Heart right ventricle (tissue), 16 donors: ENCODE data around the gene INSM1. TPM values are rescaled to one million over a fixed set of nuclear protein-coding genes. Genes with fewer than 3 reads are reported as not detected.
A peak's percentile ranks its signal among the peaks of the same experiment; 100 is the strongest.

Experiments used
- ATAC-seq, 8 donors: fragments of 200-7000 bp; cut with Tn5 transposase; one replicate each; pipeline ENCODE4 v1.9.1; 2020; ENCODE audit warnings: mild to moderate bottlenecking in 8 of 8, moderate library complexity in 8 of 8, moderate number of reproducible peaks in 1 of 8
- DNase-seq, 2 donors: peaks; one replicate each; pipeline ENCODE4 v3.0.0-alpha.2; 2020
- H3K27ac ChIP-seq, 10 donors: fragments of 200-600 bp; sonication (generic) in 2 of 10; one replicate each; pipeline versions ENCODE4 v1.5.0 to v1.8.0; 2020 to 2022; ENCODE audit warnings: mild to moderate bottlenecking in 3 of 10
- H3K27me3 ChIP-seq, 7 donors: fragments of 200-600 bp; one replicate each; pipeline ENCODE4 v1.8.0; 2021 to 2022; ENCODE audit warnings: mild to moderate bottlenecking in 2 of 7
- H3K36me3 ChIP-seq, 9 donors: fragments of 200-600 bp; sonication (generic) in 1 of 9; one replicate each; pipeline versions ENCODE4 v1.5.0 to v1.8.0; 2020 to 2022; ENCODE audit warnings: mild to moderate bottlenecking in 2 of 9
- H3K4me1 ChIP-seq, 9 donors: fragments of 200-600 bp; sonication (generic) in 1 of 9; one replicate each; pipeline versions ENCODE4 v1.5.0 to v1.8.0; 2020 to 2022; ENCODE audit warnings: mild to moderate bottlenecking in 4 of 9
- H3K4me3 ChIP-seq, 10 donors: fragments of 200-600 bp; sonication (generic) in 2 of 10; one replicate each; pipeline versions ENCODE4 v1.5.0 to v1.8.0; 2020 to 2022; ENCODE audit warnings: mild to moderate bottlenecking in 7 of 10, moderate library complexity in 2 of 10
- H3K9me3 ChIP-seq, 11 donors: fragments of 200-600 bp in 10 of 11; sonication (generic) in 2 of 11; one replicate each; pipeline versions ENCODE4 v1.5.0 to v1.8.0; 2013 to 2022; ENCODE audit warnings: mild to moderate bottlenecking in 2 of 11, control low read depth in 1 of 11, moderate library complexity in 1 of 11
- WGBS, 2 donors: extraction: QIAGEN DNeasy Blood & Tissue Kit; methylation state at CpG; one replicate each; pipeline ENCODE4 v1.1.7; 2013; ENCODE audit warnings: inconsistent platforms in 1 of 2; 5-methylcytosine and 5-hydroxymethylcytosine counted together
- intact Hi-C, 10 donors: fragments of 100-400 bp; cut with DNase I; formaldehyde crosslinking; loops; one replicate each; pipeline versions ENCODE4 v1.11.1 to v1.14.2; 2022
- polyA plus RNA-seq, 2 donors: library from polyadenylated mRNA; stranded (reverse); fragments of 200-250 nt; gene quantifications; one replicate each; pipeline ENCODE4 v1.2.3, GENCODE V29; 2013
- total RNA-seq, 10 donors: library from RNA; stranded (reverse); fragmentation: NEBNext Ultra II Directional in 3 of 10; extraction: Animal tissue kit (Norgen Biotek cat#: 25700) in 3 of 10; gene quantifications; one replicate each; pipeline versions ENCODE4 v1.2.1 to v1.2.4, GENCODE V29; 2021 to 2023
- TF ChIP-seq, protein P1 (sequence below), 9 donors: fragments of 200-600 bp; sonication (generic) in 2 of 9; IDR thresholded peaks; one replicate each; pipeline versions ENCODE4 v1.5.0 to v1.8.0; 2021 to 2022; ENCODE audit warnings: antibody characterized with exemption in 9 of 9, mild to moderate bottlenecking in 5 of 9, moderate library complexity in 1 of 9
- donor health status: Arrhythmogenic right ventricular cardiomyopathy.
- donor health status: ischemic (EF 13 %, LVEDD 7.1; RV severe dilation, severe dysfunction).
- donor health status: healthy with polysubstance abuse.
- donor health status: DM: no; HTN: yes; CAD: no.
- donor health status: DM: no; HTN: no; CAD: no.
- donor health status: ischemic (EF 25% LVEDD 6.9; RV normal size, moderate dysfunction).
- donor health status: ischemic (EF 25% LVEDD 5.7; RV mildly dilated, moderate dysfunction).
- donor health status: healthy.
- donor health status: DM: yes; HTN: yes; CAD: no.
- donor health status: Ischemic cardiomyopathy.
- donor health status: ischemic (EF 35%, LVEDD 5.7; RV mildly dilated, moderate dysfunction).
- donor health status: nonischemic (EF 11% LVEDD 7.7; RV severe dilation, severe dysfunction).
- donor health status: DM: yes; HTN: yes; CAD: no.
- donor health status: PGD.
- donor health status: ischemic (EF 29% LVEDD 5.4; RV normal size, mild dysfunction).
- donor health status: nonischemic (EF 23%, LVEDD 6.1; RV moderate dilation, normal function).

Gene INSM1
- total and polyA plus RNA-seq, 12 donors: 0.01 to 0.09 (median 0.07) TPM; not detected in 9

DNA sequence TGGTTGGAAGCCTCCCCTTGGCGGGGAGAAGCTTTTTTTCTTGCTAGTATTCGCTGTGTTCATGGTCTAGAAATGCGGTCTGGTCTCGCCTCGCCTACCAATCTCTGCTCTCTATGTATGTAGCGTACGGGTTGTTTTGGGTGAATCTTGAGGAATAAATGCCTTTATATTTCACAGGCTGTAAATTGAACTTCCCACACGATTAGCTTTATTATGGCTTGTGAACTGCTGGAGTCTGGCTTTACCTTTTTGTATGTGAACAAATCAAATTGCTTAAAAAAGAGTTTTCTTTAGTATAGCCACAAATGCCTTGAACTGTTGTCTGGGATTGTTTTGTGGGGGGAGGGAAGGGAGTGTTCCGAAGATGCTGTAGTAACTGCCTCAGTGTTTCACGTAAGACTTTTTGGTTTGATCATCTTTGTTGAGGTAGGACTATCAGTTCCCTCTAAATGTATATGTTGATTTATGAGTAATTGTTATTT lies 2.2 kb downstream of the INSM1 start:
- ATAC-seq: no peak
- no peaks in the 10 kb centered on the region for H3K9me3 ChIP-seq

DNA sequence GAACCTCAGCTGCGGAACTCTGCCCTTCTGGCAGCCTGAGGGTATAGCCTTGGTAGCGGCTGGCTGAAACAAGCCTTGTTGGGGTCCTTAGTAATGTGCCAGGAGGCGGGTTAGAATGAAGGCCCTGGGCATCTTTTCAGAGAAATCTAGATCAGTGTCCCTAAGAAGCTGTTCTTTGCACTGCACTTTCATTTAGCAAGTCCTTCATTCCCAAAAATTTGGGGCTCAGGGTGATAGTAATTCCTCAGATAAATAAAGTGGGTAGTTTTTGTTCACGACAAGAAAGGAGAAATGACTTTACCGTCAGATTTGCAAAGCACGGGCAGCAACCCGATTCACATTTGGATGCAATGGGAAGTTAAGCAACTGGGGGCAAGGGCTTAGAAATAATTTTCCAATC lies 3.2 kb downstream of the INSM1 start:
- H3K27me3 ChIP-seq: peaks cover 29 to 98% (median 91%) of the 10 kb centered on the region in 7 donors
- DNase-seq (no peak), ATAC-seq (no peak)
- no peak overlapping the region for H3K27ac ChIP-seq
- H3K4me1 ChIP-seq: peaks cover 3 to 22% (median 12%) of the 10 kb centered on the region in 9 donors
- TF ChIP-seq, protein P1, sequence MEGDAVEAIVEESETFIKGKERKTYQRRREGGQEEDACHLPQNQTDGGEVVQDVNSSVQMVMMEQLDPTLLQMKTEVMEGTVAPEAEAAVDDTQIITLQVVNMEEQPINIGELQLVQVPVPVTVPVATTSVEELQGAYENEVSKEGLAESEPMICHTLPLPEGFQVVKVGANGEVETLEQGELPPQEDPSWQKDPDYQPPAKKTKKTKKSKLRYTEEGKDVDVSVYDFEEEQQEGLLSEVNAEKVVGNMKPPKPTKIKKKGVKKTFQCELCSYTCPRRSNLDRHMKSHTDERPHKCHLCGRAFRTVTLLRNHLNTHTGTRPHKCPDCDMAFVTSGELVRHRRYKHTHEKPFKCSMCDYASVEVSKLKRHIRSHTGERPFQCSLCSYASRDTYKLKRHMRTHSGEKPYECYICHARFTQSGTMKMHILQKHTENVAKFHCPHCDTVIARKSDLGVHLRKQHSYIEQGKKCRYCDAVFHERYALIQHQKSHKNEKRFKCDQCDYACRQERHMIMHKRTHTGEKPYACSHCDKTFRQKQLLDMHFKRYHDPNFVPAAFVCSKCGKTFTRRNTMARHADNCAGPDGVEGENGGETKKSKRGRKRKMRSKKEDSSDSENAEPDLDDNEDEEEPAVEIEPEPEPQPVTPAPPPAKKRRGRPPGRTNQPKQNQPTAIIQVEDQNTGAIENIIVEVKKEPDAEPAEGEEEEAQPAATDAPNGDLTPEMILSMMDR (IDR thresholded peaks at IDR 0.05): no peak
- WGBS, 2 donors: 16 to 17% methylated on average over 7 of the region's 7 CpGs
- H3K4me3 ChIP-seq: no peak overlapping the region
- H3K9me3 ChIP-seq: no peaks in the 10 kb centered on the region
- H3K36me3 ChIP-seq: no peaks in the 10 kb centered on the region
- intact Hi-C loops: no loop called here

More for the DNA sequence above, 2.2 kb downstream of the INSM1 start:
- Histone ChIP-seq H3K4me1 (peaks cover 3 to 26% (median 12%) of the 10 kb centered on the region in 9 donors), H3K27me3 (peaks cover 33 to 99% (median 94%) of the 10 kb centered on the region in 7 donors), H3K4me3 (peak overlapping the region in 1 of 10 donors; percentile 22), H3K27ac (no peak overlapping the region), H3K36me3 (no peaks in the 10 kb centered on the region)
- TF ChIP-seq, protein P1 (IDR thresholded peaks at IDR 0.05): no peak
- DNase-seq: no peak
- 8 to 10% methylated on average over 10 of the region's 10 CpGs for WGBS, 2 donors
- intact Hi-C loops: no loop called here

DNA sequence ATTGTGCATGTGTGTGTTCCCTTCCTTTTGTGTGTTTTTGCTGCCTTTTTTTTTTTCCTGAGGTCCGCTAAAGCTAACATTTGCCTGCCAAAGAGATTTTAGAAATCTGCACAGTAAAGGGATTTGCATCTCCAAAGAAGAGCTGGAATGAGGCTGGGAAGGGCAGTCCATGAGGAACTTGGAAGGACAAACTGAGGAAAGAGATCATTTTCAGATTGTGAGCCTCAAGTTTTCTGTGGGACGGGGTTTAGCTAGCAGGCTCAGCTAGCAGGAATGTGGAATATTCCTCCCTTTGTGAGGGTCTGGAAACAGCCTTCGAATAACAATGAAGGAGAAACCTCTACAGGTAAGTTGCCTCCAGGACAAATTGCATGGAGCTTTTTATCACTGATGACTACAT lies 3.8 kb downstream of the INSM1 start:
- Histone ChIP-seq H3K9me3 (no peaks in the 10 kb centered on the region), H3K27me3 (peaks cover 24 to 97% (median 85%) of the 10 kb centered on the region in 7 donors), H3K36me3 (no peaks in the 10 kb centered on the region), H3K4me3 (no peak overlapping the region), H3K4me1 (peaks cover 3 to 20% (median 12%) of the 10 kb centered on the region in 9 donors), H3K27ac (no peak overlapping the region)
- ATAC-seq (no peak), DNase-seq (no peak)
- TF ChIP-seq, protein P1 (IDR thresholded peaks at IDR 0.05): no peak
- intact Hi-C loops: no loop called here
- WGBS, 2 donors: 9 to 16% methylated on average over 3 of the region's 3 CpGs

DNA sequence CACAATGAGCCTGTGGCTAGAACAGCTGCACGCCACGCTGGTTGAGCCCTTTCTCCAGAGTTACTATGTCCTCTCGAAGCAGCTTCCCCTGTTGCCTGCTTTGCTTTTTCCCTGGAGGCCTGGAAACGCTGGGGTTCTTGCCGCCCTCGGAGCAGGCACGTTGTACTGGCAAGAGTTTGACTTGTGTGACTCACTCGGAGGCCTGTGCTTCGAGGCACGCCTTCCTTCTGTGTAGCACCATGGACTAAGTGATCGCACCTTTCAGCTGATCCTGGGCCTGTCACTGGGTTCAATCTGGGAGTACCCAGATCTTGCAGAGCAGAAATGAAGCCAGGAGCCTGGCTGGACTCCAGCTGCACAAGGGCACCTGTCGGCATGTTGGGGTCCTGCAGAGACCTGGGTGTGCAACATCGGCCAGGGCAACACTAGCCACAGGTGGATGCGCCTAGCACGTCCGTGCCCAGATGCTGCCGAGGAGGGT lies 5.2 kb downstream of the INSM1 start:
- Histone ChIP-seq H3K36me3 (no peaks in the 10 kb centered on the region), H3K4me1 (peaks cover 0 to 11% (median 4%) of the 10 kb centered on the region in 9 donors), H3K27me3 (peaks cover 10 to 89% (median 73%) of the 10 kb centered on the region in 7 donors), H3K9me3 (no peaks in the 10 kb centered on the region), H3K27ac (no peak overlapping the region), H3K4me3 (no peak overlapping the region)
- DNase-seq (no peak), ATAC-seq (peak in 1 of 8 donors; percentile 22)
- WGBS, 2 donors: 44 to 53% methylated on average over 17 of the region's 17 CpGs
- TF ChIP-seq, protein P1 (IDR thresholded peaks at IDR 0.05): no peak
- intact Hi-C loops: no loop called here
